Inferior parietal cortex (tissue), 1 donor: ENCODE measurements around the gene MYO9A.
A peak's percentile ranks its signal among the peaks of the same experiment; 100 is the strongest.
"Not testable (repeated sequence)": the region's sequence is repeated elsewhere in the genome, so short reads cannot be mapped to it uniquely, and the experiment has no call there.

Source experiments
- DNase-seq: peaks from one replicate; pipeline ENCODE4 v3.0.0-alpha.2; 2016; ENCODE audit errors: extremely low spot score

MYO9A gene

DNA sequence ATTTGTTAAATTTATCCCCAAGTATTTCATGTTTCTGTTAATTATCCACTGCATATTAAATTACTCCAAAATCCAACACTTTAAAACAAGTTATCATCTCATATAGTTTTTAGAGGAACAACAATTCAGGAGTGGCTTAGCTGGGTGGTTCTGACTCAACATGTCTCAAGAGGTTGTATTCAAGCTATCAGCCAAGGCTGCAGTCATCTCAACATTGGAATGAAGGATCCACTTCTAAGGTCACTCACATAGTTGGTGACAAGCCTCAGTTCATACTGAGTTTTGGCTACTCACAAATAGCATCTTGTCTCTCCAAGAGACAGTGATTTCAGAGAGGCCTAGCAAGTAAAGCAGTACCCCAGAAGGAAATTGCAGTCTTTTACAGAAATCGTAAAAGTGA lies 172.9 kb downstream of the MYO9A start:
- DNase-seq, result no peak

DNA sequence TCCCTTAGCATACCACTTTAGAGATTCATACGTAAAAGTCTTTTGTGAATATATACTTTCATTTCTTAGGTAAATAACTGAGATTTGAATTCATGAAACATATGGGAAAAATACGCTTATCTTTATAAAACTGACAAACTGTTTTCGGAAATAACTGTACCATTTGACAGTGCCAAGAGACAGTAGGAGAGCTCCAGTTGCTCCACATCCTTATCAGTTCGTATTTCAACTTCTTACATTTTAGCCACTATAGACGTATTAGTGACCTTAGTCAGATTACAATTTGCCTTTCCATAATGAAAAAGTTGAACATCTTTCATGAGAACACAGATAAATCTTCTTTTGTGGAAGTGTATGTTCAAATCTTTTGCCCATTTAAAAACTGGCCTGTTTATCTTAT lies 174.1 kb downstream of the MYO9A start:
- DNase-seq, result no peak

DNA sequence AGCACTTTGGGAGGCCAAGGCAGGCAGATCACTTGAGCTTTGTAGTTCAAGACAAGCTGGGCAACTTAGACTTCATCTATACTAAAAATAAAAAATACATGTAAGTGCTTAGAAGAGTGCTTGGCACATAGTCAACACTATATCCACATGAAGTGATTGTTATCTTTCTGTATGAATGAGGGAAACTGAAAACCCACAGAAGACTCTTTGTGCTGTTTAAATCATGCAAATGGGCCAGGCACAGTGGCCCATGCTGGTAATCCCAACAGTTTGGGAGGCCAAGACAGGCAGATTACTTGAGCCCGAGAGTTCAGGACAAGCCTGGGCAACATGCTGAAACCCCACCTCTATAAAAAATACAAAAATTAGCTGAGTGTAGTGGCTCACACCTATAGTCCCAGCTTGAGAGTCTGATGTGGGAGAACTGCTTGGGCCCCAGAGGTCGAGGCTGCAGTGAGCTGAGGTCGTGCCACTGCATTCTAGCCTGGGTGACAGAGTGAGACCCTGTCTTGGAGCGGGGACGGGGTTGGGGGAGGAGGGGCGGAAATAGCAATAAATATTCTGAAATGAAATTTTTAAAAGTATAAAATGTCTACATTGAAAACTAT lies 177.9 kb downstream of the MYO9A start:
- no peak for DNase-seq

DNA sequence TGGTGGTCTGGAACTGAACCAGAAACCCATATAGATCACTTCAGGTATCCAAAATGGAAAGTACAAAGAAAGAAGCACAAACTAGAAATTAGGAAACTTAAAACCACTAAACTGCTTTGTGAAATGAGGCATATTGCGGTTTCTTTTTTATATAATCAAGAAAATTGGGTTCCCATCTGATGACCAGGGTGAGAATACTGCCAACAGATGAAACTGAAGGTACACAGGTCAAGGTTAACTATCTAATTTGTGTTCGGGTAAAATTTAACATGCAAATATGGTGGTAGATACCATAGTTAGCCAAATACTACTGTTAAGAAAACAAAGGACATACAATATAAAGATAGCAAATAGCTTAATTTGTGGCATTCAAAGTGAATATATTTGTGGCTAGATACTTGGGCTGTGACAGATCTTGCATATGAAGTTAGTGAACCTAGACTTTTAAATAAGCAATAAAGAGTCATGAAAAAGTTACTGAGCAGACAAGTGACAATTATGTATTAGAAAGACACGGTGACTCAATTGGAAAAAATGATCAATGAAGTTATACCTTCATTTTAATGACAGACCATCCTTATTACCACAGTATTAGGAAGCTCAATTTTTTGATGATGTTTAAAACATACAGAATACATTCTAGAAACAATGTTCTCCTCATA lies 180.2 kb downstream of the MYO9A start:
- no peak for DNase-seq

DNA sequence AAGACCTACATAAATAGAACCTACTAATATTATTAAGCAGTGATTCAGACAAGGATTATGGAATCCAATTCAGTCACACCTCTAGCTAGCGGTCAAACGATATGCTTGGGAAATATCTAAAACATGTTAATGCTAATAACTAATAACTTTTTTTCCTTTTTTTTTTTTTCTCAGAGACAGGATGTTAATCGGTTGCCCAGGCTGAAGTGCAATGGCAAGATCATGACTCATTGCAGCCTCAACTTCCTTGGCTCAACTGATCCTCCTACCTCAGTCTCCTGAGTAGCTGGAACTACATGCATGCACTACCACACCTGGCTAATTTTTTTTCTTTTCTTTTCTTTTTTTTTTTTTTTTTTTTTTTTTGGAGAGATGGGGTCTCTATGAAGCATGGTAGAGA lies 183.5 kb downstream of the MYO9A start:
- DNase-seq, result no peak

DNA sequence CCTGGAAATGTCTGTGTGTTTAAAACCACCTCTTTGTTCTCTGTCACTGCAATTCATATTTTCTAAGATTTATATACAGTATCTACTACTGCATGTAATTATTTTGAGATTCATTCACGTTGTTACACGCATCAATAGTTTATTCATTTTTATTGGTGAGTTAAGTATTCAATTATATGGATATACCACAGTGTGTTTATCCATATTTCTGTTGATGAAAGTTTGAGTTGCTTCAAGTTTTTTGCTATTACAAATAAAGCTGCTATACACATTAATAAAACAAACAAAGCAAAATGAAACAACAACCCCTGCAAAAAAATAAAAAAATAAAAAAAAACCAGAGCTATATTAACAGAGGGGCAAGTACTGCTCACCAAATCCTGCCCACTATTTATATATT lies 185.3 kb downstream of the MYO9A start:
- DNase-seq, result no peak

DNA sequence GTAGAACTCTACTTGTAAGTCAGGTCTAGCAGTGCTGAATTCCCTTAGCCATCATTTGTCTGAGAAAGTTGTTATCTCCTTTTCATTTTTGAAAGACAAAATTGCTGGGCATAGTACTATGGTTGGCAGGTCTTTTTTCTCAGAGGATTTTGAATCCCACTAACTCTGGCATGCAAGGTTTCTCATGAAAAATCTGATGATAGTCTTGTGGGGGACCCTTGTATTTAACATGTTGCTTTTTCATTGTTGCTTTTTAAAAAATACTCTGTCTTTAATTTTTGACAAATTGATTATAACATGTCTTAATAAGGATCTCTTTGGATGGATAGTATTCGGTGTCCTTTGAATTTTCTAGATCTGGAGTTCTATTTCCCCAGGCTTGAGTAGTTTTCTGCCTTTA lies 186.7 kb downstream of the MYO9A start:
- DNase-seq, result no peak

DNA sequence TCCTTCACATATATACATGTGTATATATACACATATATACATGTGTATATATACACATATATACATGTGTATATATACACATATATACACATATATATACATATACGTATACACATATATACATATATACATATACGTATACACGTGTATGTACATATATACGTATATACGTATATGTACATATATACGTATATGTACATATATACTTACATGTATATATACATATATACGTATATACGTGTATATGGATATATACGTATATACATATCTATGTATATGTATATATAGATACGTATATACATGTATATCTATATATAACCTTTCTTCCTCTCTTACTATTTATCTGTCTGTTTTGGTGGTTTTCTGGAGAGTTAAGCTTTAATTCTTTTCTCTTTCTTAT lies 192.8 kb downstream of the MYO9A start:
- no peak for DNase-seq

DNA sequence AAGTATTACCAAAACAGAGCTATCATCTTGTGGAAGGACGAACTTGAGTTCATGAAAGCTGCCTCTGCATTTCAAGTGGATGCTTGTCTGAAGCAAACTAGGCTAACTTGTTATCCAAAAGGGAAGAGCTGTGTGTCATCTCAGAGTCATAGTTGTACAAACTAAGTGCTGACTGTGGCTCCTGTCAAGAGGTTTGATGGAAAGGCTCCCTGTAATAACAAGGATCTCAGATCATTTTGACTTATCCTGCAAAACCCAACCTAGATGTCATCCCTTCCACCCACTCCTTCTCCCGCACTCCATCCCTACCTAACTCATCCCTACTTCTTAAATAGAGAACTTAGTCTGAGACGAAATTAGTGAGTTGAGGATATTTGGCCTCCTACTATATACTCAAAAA lies 196.8 kb downstream of the MYO9A start:
- no peak for DNase-seq

DNA sequence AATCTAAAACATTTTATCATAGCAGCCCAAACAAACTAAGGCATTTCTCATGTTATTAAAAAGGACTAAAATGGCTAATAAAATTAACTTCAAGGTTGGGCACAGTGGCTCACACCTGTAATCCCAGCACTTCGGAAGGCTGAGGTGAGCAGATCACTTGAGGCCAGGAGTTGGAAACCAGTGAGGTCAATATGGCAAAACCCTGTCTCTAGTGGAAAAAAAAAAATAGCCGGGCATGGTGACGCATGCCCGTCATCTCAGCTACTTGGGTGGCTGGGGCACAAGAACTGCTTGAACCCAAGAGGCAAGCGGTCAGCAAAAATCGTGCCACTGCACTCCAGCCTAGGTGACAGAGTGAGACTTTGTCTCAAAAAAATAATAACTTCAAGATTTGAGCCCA lies 197.4 kb downstream of the MYO9A start:
- DNase-seq, result no peak

DNA sequence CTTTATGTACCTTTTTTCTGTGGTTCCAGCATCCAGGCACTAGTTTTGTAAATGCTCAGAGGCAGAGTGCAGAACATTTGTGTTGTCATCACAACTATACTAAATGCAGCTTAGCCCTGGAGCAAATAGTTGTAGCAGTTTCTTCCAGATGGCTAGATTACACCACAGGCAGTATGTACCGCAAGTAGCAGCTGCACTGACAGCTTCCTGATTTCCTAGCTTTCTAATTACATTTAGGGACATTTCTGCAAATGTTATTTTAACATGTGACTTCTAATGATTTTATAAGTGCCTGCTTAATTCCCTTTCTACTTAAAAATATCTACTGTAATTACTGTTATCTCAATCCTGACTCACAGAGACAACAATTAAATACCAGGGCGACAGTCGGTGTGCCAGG lies 201.1 kb downstream of the MYO9A start:
- DNase-seq, result no peak

DNA sequence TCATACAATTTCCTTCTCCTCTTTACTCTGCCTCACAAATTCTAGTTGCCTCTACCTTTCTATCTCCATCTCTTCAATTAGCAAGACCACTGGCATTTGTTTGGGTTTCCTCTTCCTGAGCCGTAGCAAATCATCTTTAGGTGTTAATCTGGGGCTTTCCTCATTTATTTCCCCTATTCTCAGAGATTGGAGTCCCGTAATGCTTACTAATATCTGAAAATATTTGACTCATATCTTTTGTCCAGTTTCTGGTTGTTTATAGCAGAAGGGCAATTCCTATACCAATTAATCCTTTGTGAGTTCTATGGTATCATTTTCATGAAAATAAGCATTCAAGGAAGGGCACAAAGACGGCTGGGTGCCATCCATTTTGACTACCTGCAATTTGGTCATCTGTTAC lies 203.9 kb downstream of the MYO9A start:
- no peak for DNase-seq

DNA sequence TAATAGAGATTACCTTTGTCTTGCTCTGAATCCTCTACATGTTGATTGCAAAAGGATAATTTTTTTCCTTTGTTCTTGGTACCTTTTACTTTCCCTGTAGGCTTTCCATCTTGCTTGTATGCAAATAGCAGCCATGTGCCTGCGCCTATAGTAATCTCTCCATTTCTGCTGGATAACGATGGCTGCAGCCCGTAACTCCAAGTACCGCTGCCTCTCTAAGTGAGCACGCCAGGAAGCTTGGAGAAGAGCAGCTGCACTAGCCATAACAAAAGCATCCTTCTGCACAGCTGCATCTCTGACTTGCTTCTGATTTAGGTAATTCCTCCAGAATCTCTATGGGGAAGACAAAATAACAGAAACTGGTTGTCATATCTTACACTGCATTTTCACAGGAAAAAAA lies 218.3 kb downstream of the MYO9A start:
- no peak for DNase-seq

DNA sequence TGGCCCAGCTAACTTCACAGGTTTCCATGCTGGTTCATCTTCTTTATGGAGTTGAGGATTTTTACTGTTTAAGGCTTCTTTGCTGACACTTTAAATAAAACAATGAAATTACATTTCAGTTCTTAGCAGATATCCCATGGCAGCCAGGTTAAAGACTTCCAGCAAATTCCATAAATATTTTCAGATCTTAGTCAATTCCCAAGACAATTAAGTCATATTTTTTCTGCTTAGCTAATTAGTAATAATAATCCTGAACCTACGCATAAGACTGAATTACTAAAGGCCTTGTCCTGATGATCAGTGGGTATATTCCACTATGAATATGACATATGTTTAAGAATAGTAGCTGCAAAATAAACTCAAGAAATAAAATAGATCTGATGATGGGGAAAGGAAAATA lies 224.3 kb downstream of the MYO9A start:
- DNase-seq, result no peak

DNA sequence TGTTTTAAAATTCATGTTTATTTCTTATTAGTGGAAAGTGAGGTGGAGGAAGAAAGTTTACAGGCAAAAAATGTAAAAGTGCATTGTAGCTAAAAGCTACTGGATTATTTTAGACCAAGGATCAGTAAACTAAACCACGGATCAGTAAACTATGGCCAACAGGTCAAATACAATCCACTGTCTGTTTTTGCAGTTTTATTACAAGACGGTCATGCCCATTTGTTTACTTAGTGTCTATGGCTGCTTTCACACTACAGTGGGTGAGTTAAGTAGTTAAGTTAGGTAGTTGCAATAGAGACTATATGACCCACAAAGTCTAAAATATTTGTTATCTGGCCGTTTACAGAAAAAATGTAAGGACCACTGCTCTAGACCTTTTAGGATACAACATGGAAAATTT lies 225.6 kb downstream of the MYO9A start:
- DNase-seq, result no peak

DNA sequence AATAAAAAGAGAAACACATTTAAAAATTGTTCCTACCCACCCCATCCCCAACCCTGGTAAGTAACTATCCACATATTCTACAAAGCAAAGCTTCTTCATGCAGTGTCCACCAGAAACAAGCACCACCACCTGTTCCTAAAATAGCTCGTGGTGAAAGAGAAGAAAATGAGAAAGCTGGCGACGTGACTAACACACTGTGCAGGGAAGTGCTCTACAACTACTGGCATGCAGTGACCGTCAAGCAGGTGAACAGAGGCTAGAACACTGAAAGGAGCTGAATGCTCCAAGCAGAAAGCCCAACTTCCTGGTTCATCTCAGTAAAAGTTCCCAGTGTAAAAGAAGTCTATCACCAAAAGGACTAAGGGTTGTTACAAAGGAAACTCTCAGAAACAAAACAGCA lies 226.9 kb downstream of the MYO9A start:
- no peak for DNase-seq

DNA sequence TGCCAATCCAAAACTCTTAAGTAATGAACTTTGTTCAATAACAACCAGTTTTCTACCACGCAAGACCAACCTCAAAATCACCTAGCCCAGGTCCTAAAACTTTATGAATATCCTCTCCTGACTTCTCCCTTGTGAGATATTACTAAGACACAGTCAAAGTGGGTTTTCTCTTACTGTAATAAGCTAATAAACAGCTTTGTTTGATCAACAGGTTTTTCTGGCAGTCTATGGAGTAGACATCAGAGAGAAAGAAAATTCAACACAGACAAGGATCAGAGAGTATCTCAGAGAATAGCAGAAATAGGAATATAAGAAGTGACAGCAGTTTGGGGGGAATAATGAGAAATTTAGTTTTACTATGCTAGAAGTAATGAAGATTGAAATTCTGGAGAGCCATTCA lies 228.0 kb downstream of the MYO9A start:
- no peak for DNase-seq

DNA sequence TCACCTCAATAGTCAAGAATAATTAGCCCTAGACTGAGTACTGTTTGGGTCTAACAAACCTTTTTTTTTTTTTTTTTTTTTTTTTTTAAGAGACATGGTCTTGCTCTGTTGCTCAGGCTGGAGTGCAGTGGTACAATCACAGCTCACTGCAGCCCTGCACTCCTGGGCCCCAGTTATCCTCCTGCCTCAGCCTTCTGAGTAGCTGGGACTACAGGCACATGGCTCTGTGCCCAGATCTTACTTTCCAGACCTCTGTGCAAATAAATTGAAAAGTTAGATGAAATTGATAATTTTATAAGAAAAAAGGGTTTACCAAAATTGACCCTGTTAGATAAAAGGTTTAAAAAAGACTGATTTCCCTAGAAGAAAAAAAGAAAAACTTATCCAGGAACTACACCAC lies 228.6 kb downstream of the MYO9A start:
- no peak for DNase-seq

DNA sequence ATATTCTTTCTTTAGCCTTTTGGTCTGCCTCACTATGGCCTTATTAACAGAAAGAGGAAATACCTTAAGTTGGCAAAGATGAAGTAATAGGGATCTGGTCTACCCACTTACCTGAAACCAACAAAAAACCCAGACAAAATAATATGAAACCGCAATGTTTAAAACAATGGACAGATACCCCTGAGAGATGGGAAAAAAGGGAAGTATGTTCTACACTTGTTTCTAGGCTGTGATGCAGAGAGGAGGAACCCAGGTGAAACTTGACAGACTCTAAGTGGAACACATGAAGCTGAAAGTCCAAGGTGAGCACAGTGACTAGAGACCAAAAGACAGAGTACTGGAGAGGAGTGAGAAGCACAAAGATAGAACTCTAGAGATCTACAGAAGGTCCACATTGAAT lies 229.2 kb downstream of the MYO9A start:
- DNase-seq, result no peak

DNA sequence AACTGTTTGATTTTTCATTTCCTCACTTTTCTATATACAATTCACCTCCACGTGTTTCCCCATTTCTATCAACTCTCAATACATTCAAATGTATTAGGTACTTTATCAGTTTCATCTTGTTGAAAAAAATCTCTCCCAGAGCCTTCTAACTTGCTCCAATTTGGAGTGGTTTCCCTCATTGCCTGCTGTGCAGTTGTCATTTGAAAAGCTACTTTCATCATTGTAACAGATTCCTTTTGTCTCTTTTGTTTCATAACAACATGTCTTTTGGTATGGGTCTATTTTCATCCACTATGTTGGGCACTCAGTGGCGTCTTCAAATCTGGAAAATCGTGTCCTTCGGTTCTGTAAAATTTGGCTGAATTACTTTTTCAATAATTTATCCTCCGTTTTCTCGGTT lies 232.6 kb downstream of the MYO9A start:
- DNase-seq, result peak; percentile 27

DNA sequence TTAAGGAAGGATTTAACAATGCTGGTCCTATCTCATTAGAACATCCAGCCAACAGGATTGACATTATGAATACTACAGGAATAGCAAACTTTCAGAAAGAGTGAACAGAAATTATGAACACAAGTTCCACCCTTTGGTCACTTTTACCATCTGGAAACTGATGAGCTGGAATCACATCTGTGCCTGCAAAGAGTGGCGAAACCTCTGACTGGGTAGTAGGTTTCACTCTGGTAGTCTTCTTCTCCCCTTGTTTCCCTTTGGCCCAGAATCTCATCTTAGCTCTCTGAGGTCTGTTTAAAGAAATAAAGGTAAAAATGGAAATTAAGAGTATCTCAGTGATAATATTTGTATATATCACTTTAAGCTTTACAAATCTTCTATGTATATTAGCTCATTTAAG lies 234.5 kb downstream of the MYO9A start:
- DNase-seq, result no peak

DNA sequence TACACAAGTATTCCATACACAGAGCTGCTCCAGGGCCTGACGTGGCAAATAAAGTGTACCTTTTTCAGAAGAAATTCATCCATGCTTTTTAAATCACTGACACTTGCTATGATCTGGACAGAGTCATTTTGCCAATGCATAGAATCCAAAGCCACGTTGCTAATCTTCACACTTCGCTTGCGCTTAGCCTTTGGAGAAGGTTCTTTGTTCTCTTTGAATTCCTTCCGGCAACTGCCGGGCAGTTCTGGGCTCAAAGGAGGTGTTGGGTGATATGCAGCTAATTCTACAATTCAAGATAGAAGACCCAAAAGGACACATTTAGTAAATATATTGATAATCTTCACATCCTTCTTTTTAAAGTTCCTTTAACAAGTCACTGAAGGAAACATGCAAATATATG lies 237.7 kb downstream of the MYO9A start:
- no peak for DNase-seq

DNA sequence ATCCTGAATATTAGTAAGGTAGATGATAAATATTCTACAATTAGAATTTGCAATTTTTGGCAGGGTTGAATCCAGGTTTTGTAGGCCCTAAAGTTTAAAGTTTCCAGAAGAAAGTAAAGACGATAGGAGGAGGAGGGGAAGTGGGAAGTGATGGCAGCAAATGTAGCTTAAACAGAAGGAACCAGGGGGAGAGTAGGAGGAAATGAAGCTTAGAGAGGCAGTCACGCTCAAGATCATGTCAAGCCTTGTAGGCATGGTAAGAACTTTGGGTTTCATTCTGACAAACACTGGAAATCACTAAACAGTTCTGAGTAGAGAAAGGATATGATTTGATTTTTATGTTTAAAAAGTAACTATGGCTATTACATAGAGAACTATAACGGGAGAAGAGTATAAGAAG lies 243.7 kb downstream of the MYO9A start:
- DNase-seq, result no peak

DNA sequence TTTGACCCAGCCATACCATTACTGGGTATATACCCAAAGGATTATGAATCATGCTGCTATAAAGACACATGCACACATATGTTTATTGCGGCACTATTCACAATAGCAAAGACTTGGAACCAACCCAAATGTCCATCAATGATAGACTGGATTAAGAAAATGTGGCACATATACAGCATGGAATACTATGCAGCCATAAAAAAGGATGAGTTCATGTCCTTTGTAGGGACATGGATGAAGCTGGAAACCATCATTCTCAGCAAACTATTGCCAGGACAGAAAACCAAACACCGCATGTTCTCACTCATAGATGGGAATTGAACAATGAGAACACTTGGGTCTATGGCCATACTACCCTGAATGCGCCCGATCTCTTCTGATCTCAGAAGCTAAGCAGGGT lies 259.7 kb downstream of the MYO9A start:
- not testable (repeated sequence) for DNase-seq
